ENCODE measurements around the gene ZNF791. TPM values are rescaled to one million over a fixed set of nuclear protein-coding genes. Genes with fewer than 3 reads are reported as not detected.
A peak's percentile ranks its signal among the peaks of the same experiment; 100 is the strongest.

The ZNF791 gene
- total RNA-seq, 1 experiment from 2014 or later = 23.9 TPM

DNA sequence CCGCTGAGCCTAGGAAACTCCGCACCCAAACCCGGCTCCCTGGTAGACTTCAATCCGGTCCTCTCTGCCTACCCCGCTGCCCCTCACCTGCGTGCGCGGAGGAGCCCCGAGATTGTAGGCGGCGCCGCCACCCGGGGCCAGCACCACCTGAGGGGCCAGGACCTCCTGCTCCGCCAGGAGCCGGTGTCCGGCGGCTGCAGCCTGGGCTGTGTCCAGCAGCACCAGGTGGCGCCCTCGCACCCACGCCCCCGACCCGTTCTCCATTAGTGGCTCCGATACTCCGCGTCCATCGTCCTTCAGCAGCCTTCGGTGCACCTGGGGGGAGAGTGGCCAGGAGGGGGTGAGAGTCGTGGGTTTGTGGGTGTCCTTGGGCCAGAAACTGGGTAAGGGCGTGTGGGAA is 37.4 kb downstream of the ZNF791 start (continued):
- TF ChIP-seq, protein P1, sequence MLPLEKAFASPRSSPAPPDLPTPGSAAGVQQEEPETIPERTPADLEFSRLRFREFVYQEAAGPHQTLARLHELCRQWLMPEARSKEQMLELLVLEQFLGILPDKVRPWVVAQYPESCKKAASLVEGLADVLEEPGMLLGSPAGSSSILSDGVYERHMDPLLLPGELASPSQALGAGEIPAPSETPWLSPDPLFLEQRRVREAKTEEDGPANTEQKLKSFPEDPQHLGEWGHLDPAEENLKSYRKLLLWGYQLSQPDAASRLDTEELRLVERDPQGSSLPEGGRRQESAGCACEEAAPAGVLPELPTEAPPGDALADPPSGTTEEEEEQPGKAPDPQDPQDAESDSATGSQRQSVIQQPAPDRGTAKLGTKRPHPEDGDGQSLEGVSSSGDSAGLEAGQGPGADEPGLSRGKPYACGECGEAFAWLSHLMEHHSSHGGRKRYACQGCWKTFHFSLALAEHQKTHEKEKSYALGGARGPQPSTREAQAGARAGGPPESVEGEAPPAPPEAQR (CRISPR knock-in tag; IDR thresholded peaks at IDR 0.05) = no peak
- TF ChIP-seq, protein P2, sequence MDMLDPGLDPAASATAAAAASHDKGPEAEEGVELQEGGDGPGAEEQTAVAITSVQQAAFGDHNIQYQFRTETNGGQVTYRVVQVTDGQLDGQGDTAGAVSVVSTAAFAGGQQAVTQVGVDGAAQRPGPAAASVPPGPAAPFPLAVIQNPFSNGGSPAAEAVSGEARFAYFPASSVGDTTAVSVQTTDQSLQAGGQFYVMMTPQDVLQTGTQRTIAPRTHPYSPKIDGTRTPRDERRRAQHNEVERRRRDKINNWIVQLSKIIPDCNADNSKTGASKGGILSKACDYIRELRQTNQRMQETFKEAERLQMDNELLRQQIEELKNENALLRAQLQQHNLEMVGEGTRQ (CRISPR knock-in tag; IDR thresholded peaks at IDR 0.05) = no peak
- TF ChIP-seq, protein P3, sequence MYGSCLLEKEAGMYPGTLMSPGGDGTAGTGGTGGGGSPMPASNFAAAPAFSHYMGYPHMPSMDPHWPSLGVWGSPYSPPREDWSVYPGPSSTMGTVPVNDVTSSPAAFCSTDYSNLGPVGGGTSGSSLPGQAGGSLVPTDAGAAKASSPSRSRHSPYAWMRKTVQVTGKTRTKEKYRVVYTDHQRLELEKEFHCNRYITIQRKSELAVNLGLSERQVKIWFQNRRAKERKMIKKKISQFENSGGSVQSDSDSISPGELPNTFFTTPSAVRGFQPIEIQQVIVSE (CRISPR knock-in tag; IDR thresholded peaks at IDR 0.05; ENCODE audit: borderline replicate concordance) = no peak
- TF ChIP-seq TP53 (CRISPR knock-in tag; IDR thresholded peaks at IDR 0.05) = no peak
- TF ChIP-seq, protein P4, sequence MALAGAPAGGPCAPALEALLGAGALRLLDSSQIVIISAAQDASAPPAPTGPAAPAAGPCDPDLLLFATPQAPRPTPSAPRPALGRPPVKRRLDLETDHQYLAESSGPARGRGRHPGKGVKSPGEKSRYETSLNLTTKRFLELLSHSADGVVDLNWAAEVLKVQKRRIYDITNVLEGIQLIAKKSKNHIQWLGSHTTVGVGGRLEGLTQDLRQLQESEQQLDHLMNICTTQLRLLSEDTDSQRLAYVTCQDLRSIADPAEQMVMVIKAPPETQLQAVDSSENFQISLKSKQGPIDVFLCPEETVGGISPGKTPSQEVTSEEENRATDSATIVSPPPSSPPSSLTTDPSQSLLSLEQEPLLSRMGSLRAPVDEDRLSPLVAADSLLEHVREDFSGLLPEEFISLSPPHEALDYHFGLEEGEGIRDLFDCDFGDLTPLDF (CRISPR knock-in tag; IDR thresholded peaks at IDR 0.05) = no peak
- TF ChIP-seq NFYB (CRISPR knock-in tag; conservative IDR thresholded peaks at IDR 0.05; ENCODE audit: low read depth) = no peak
- TF ChIP-seq, protein P5, sequence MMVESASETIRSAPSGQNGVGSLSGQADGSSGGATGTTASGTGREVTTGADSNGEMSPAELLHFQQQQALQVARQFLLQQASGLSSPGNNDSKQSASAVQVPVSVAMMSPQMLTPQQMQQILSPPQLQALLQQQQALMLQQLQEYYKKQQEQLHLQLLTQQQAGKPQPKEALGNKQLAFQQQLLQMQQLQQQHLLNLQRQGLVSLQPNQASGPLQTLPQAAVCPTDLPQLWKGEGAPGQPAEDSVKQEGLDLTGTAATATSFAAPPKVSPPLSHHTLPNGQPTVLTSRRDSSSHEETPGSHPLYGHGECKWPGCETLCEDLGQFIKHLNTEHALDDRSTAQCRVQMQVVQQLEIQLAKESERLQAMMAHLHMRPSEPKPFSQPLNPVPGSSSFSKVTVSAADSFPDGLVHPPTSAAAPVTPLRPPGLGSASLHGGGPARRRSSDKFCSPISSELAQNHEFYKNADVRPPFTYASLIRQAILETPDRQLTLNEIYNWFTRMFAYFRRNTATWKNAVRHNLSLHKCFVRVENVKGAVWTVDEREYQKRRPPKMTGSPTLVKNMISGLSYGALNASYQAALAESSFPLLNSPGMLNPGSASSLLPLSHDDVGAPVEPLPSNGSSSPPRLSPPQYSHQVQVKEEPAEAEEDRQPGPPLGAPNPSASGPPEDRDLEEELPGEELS (CRISPR knock-in tag; IDR thresholded peaks at IDR 0.05) = no peak
- TF ChIP-seq ZNF121 (CRISPR knock-in tag; IDR thresholded peaks at IDR 0.05) = no peak
- peak; percentile 73 for TF ChIP-seq FOXK1 (CRISPR knock-in tag; IDR thresholded peaks at IDR 0.05)

DNA sequence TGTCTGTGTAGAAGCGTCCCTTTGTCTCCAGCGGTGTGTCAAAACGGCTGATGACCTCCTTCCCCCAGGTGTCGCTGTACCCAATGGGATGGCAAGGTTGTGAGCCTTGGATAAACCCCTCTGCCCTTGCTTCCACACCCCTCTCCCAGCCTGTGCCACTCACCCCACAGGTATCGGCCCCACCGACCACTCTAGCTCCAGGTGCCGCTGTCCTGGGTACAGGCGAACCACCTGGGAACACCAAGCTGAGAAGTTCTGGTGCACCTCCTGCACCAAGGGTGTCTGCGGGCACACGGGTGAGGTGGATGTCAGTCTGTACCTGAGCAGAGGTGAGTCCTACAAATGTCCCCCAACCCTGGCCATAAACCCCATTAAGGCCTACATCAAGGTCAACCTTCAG is 39.2 kb downstream of the ZNF791 start:
- Mint-ChIP-seq H3K36me3 (peaks cover 9% of the 10 kb centered on the region), H3K4me3 (no peak overlapping the region), H3K27ac (no peak overlapping the region), H3K4me1 (peaks cover 11% of the 10 kb centered on the region), H3K27me3 (ENCODE audit: low read depth) (peaks cover 11% of the 10 kb centered on the region), H3K9me3 (no peaks in the 10 kb centered on the region)
- no peak for DNase-seq (ENCODE audit: low spot score)
- ATAC-seq = no peak
- POLR2A ChIA-PET = no interaction called here
- no peak for TF ChIP-seq ZNF121 (CRISPR knock-in tag; IDR thresholded peaks at IDR 0.05)
- TF ChIP-seq, protein P6, sequence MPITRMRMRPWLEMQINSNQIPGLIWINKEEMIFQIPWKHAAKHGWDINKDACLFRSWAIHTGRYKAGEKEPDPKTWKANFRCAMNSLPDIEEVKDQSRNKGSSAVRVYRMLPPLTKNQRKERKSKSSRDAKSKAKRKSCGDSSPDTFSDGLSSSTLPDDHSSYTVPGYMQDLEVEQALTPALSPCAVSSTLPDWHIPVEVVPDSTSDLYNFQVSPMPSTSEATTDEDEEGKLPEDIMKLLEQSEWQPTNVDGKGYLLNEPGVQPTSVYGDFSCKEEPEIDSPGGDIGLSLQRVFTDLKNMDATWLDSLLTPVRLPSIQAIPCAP (CRISPR knock-in tag; IDR thresholded peaks at IDR 0.05) = no peak
- TF ChIP-seq ZNF219 (CRISPR knock-in tag; IDR thresholded peaks at IDR 0.05; ENCODE audit: borderline replicate concordance) = no peak
- no peak for TF ChIP-seq NFYB (CRISPR knock-in tag; conservative IDR thresholded peaks at IDR 0.05; ENCODE audit: low read depth)
- no peak for TF ChIP-seq PRRX2 (CRISPR knock-in tag; IDR thresholded peaks at IDR 0.05)
- TF ChIP-seq NR2C2 (CRISPR knock-in tag; IDR thresholded peaks at IDR 0.05) = no peak
- no peak for TF ChIP-seq ZNF317 (CRISPR knock-in tag; IDR thresholded peaks at IDR 0.05; ENCODE audit: borderline replicate concordance, low read depth)
- TF ChIP-seq, protein P7, sequence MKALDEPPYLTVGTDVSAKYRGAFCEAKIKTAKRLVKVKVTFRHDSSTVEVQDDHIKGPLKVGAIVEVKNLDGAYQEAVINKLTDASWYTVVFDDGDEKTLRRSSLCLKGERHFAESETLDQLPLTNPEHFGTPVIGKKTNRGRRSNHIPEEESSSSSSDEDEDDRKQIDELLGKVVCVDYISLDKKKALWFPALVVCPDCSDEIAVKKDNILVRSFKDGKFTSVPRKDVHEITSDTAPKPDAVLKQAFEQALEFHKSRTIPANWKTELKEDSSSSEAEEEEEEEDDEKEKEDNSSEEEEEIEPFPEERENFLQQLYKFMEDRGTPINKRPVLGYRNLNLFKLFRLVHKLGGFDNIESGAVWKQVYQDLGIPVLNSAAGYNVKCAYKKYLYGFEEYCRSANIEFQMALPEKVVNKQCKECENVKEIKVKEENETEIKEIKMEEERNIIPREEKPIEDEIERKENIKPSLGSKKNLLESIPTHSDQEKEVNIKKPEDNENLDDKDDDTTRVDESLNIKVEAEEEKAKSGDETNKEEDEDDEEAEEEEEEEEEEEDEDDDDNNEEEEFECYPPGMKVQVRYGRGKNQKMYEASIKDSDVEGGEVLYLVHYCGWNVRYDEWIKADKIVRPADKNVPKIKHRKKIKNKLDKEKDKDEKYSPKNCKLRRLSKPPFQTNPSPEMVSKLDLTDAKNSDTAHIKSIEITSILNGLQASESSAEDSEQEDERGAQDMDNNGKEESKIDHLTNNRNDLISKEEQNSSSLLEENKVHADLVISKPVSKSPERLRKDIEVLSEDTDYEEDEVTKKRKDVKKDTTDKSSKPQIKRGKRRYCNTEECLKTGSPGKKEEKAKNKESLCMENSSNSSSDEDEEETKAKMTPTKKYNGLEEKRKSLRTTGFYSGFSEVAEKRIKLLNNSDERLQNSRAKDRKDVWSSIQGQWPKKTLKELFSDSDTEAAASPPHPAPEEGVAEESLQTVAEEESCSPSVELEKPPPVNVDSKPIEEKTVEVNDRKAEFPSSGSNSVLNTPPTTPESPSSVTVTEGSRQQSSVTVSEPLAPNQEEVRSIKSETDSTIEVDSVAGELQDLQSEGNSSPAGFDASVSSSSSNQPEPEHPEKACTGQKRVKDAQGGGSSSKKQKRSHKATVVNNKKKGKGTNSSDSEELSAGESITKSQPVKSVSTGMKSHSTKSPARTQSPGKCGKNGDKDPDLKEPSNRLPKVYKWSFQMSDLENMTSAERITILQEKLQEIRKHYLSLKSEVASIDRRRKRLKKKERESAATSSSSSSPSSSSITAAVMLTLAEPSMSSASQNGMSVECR (CRISPR knock-in tag; IDR thresholded peaks at IDR 0.05; ENCODE audit: borderline replicate concordance) = no peak
- CTCF ChIA-PET = interaction anchor here (1.5 to 3.3 kb wide), 2 partner anchors 10 to 11 kb away, joined by 3 to 17 read pairs; no protein-coding TSS in a partner anchor

Data from WTC11 (cell line).